NCI-H2227 (cell line): Measurements from ENCODE around the gene MSL1.
"Not testable (repeated sequence)": the region's sequence is repeated elsewhere in the genome, so short reads cannot be mapped to it uniquely, and the experiment has no call there.

Source experiments
- DNase-seq: peaks from one replicate; lab custom pipeline; 2025; ENCODE audit not compliant: unreplicated experiment; lab: John Stamatoyannopoulos, UW

Gene MSL1

DNA sequence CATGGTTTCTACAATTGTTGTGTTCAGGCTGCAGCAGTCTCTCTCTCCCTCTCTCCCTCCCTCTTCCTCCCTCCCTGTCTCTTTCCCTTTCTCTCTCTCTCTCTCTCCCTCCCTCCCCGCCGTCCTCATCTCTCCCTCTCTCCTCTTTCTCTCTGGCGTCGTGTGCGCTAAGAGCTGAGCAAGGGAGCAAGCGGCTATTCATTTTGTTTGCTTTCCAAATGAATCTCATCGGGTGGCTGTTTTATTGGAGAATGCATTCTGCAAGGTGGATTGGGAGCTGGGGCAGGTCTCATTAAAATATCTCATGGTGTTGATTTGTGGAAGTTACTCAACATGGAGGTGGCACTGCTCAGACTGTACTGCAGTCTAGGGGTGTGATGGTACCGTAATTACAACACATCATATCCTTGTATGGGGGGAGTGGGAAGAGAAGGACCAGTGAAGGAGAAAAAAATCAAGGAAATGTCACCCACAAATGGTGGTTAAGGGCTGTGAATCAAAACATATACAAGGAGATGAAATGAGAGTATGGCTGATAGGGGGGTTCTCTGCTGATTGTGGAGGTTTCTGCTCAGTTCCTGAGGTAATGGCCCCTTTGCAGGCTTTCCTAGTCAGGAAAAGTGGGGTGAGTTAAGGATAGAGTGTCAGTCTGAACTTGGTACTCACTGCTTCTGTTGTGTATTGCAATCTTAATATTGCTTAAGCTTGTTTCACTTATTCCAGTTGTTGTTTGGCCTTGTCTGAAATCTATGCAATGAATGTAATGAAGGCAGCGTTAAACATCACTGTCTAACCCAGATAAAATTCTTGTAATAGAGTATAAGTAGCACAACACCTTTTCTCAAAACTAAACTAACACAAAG, 2.7 kb downstream of the MSL1 start:
- no peak for DNase-seq

DNA sequence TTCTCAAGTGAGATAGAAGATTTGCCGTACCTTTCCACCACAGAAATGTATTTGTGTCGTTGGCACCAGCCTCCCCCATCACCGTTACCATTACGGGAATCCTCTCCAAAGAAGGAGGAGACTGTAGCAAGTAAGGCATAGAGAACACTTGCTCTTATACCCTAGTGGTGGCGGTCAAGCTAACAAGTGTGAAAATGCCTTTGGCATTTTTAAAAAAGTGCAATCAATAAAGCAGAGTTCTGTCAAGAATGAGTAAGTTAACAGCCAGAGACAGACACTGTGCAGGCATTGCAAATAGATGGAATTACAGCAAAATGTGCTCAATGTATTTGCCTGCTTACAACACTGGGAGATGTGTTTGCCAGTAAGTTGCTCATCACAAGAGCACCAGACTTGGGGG, 7.7 kb downstream of the MSL1 start:
- no peak for DNase-seq

DNA sequence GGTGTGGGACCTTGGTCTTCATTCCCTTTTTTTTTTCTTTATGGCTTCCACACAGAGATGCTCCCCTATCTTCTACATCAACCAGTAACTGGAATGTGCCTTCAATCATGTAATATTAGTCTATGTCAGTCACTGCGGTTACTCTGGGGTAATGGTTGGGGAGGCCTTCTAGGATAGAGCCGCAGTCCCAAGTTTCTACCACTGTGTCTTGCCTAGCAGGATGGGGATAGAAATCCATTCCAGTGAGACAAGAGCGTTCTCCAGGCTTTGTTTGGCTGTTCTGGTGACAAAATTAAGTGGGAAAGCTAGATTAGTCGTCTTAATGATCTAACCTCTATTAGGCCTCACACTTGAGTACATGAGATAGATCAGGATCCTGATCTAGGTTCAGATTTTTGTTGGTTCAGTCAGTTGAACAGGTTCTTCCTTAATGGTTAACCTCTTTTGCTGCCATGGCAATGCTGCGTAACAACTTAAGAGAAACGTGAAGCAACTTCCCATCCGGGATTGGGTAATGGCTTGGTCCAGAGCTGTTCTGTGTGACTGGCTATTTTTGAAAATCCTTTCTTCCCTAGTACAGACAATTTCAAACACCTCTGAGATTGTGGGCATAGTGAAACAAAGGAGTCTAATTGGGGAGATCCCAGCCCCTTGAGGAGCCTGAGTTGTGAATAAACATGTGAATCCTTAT, 8.7 kb downstream of the MSL1 start:
- no peak for DNase-seq

DNA sequence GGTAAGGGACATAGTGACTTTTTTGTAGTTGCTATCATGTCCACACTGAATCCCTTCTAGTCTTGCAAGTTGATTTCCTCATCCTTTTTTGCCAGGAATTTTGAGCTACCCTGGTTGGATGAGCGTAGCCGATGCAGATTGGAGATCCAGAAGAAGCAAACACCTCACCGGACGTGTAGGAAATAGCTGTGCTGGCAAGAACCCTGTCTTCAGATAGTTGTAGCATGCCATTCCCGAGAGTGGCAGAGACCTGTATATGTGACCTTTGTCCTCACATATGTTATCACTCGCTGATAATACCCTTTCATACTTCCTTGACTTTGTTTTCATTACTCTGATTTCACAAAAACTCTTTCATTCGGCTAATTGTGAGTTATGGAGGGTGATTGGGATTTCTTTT, 12.4 kb downstream of the MSL1 start:
- no peak for DNase-seq

DNA sequence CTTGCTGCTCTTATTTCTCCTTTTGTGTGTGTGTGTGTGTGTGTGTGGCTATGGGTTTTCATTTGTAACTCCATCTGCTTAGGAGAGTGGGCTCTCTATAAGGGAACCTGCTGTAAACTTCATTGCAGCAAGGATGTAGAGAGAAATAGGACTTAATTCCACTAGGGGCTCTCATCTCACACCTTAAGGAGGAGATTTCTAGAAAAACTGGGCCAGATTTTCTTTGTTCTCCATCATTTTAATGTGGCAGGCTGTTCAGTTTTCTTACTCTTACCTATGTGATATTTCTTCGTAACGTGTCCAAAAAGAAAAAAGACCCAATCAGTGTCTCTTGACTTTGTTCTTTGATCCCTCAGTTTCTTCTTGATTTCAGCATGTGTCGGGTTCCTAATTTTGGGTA, 14.0 kb downstream of the MSL1 start:
- DNase-seq: no peak

DNA sequence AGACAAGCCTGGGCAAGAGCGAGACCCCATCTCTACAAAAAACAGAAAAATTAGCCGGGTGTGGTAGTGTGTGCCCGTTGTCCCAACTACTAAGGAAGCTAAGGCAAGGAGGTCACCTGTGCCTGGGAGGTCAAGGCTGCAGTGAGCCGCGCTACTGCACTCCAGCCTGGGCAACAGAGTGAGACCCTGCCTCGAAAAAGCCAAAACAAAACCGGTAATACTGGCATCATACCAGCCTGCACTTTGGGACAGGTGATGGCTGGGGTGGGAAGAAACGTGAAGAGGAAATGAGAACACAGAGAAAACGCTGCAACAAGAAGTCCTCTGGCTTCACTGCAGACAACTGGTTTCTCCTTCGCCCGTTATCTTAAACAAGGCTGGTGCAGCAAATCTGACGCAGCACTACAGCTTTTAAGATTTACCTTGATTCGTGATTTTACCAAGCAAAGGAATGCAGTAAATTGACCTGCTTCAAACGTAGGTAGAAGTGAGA, 17.8 kb downstream of the MSL1 start:
- no peak for DNase-seq

DNA sequence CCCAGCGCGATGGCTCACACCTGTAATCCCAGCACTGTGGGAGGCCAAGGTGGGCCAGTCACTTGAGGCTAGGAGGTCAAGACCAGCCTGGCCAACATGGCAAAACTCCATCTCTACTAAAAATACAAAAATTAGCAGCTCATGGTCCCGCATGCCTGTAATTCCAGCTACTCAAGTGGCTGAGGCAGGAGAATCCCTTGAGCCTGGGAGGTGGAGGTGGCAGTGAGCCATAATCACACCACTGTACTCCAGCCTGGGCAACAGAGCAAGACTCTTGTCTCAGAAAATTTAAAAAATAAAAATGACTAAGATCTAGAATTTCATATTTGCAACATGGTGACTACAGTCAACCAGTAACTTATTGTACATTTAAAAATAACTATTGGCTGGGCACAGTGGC, 21.4 kb downstream of the MSL1 start:
- not testable (repeated sequence) for DNase-seq

DNA sequence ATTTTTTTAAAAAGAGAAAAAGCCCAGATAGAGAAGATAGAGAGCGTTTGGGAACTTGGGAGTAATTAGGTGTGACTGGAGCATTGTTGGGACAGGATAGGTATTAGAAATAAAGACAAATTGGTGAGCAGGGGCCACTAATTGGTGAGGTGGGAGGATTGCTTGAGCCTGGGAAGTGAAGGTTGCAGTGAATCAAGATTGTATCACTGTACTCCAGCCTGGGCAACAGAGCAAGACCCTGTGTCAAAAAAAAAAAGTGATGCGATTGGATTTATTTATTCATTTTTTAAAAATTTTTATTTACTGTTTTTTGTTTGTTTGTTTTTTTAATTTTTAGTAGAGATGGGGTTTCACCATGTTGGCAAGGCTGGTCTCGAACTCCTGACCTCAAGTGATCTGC, 23.7 kb downstream of the MSL1 start:
- no peak for DNase-seq

DNA sequence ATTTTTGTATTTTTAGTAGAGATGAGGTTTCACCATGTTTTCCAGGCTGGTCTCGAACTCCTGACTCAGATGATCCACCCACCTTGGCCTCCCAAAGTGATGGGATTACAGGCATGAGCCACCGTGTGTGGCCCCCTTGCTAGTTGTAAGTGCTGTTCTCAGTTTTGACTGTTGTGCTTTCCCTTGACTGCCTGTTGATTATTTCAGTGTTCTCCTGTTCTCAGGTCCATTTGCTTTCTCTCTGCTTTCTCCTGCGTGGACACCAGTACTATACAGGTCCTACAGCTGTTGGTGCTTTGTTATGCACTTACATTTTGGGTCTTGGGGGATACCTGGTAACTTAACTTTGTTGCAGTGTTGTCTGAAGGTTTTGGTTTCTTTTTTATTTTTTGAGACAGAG, 26.8 kb downstream of the MSL1 start:
- no peak for DNase-seq

DNA sequence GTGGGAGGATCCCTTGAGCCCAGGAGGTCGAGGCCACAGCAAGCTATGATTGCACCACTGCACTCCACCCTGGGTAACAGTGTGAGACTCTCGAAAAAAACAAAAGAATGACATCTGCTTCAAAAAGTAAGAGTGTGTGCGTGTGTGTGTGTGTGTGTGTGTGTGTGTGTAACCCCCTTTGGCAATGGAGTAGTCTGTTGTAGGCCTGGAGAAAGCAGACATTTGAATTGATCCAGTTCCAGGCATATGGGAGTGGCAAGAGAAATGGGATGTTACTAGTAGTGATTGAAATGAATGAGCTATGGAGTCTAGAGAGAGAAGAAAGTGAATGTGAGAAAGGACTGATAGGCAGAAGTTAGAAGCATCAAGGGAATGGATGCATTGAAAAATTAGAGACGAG, 28.5 kb downstream of the MSL1 start:
- DNase-seq: peak; percentile 25

DNA sequence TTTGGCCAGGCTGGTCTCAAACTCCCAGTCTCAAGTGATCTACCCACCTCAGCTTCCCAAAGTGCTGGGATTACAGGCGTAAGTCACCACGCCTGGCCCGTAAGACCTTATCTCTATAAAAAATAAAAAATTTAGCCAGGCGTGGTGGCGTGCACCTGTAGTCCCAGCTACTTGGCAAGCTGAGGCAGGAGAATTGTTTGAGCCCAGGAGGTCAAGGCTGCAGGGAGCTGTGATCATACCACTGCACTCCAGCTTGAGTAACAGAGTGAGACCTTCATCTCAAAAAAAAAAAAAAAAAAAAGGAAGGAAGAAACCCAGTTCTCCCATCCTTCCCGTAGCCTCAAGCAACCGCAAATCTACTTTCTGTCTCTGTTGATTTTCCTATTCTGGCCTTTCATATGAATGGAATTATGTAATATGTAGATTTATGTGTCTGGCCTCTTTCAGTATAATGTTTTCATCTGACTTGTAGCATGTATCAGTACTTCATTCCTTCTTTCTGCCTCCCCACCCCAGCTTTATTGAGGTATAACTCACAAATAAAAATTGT, 29.7 kb downstream of the MSL1 start:
- DNase-seq: no peak

DNA sequence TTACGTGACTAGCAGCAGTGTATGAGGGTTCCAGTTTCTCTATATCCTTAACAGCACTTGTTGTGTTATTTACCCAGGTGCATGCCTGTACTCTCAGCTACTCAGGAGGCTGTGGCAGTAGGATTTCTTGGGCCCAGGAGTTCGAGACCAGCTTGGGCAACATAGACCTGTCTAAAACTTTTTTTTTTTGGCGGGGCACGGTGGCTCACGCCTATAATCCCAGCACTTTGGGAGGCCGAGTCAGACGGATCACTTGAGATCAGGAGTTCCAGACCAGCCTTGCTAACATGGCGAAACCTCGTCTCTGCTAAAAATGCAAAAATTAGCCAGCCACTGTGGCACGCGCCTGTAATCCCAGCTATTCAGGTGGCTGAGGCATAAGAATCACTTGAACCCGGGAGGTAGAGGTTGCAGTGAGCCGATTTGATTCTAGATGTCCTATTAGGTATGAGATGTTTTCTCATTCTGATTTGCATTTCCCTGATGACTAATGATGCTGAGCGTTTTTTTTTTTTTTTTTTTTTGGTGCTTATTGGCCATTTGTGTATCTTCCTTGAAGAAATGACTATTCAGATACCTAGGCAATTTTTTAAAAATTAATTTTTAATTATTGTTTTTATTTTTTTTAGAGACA, 31.9 kb downstream of the MSL1 start:
- DNase-seq: no peak

DNA sequence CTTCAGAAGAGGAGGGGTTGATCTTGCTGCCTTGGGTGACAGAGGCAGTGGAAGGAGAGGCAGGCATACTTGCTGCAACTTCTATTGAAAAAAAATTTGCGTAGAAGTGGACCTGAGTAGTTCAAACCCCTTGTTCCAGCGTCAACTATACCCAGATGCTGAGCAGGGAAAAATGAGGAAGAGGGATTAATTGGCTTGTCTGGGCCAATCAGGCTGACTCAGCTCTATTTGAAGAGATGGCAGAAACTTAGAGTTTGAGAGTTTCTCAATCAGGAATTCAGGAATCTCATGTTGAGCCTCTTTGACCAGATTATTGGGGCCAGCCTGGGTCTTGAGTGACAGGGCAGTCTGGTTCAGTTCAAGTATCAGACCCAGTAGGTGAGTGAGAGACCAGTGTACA, 36.2 kb downstream of the MSL1 start:
- DNase-seq: no peak

DNA sequence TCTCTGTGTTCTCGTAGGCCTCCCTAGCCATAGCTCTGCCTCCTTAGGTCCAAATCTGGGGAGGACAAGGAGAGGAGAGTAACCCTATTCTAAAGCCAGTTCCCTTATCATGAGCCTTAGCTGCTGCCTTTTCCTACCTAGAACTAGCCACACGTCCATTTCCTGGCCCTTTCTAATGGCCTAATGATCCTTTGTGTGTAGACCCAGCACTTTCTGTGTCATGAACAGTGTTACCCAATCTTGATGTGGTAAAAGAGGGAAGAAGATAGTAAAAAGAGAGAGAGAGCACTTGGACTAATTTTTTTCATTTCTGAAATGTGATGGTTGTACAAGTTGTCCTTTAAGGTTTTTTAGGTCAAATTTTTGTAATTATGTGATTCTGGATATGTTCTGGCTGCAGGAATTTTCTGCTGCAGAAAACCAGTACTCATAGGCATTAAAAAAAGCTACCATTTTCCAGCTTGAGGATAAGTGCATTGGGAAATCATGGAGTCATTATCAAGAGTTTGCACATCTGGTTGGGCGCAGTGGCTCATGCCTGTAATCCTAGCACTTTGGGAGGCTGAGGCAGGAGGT, 36.8 kb downstream of the MSL1 start:
- DNase-seq: no peak

DNA sequence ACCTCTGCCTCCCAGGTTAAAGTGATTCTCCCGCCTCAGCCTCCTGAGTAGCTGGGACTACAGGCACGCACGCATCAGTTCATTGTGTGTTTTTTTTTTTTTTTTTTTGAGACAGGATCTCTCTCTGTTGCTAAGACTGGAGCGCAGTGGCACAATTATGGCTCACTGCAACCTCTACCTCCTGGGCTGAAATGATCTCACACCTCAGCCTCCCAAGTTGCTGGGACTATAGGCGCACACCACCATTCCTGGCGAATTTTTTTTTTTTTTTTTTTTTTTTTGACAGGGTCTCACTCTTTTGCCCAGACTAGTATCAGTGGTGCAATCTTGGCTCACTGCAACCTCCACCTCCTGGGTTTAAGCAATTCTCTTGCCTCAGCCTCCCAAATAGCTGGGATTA, 37.7 kb downstream of the MSL1 start:
- no peak for DNase-seq

DNA sequence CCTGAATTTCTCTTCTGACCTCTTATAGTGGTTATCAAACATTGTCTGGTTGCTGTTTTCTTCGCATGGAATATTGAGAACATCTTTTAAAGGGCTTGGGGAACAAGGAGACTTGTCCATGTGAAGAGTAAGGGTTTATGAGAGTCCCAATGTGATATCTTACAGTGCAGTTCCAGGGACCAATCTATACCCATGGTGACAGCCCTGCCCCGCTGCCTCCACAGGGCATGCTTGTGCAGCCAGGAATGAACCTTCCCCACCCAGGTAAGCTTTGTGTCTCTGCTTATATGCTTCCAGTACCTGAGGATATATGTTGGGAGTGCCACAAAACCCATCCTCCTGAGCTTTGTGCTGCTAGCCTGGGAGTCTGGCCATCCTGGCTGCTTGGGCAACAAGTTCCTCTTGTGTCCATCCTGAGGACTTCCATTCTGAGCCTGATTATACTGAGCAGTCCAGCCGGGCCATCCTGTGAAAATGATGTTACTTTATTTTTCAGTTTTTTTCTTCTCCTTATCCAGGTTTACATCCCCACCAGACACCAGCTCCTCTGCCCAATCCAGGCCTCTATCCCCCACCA, 46.0 kb downstream of the MSL1 start:
- DNase-seq: no peak

DNA sequence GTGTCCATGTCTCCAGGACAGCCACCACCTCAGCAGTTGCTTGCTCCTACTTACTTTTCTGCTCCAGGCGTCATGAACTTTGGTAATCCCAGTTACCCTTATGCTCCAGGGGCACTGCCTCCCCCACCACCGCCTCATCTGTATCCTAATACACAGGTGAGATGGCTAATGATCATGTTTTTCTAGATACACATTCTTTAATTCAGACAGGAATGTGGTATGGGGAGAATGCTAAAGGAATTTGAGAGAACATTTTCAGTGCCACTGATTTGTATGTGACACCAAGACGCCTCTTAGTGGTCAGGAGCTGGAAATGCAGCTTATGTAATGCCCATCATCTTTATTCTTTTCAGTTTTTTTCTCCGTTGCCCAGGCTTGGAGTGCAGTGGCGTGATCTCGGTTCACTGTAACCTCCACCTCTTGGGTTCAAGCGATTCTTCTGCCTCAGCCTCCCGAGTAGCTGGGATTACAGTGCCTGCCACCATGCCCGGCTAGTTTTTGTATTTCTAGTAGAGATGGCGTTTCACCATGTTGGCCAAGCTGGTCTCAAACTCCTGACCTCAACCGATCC, 46.6 kb downstream of the MSL1 start:
- DNase-seq: peak; percentile 65

DNA sequence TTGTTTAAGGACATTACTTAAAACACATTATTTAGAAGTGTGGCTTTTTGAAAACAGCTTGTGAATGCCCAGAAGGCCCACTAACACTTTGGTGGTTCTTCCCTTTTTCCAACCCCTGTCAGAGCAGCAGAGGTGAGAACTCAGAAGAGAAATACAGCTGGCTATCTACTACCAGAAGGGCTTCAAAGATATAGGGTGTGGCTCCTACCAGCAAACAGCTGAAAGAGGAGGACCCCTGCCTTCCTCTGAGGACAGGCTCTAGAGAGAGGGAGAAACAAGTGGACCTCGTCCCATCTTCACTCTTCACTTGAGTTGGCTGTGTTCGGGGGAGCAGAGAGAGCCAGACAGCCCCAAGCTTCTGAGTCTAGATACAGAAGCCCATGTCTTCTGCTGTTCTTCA, 48.6 kb downstream of the MSL1 start:
- no peak for DNase-seq

DNA sequence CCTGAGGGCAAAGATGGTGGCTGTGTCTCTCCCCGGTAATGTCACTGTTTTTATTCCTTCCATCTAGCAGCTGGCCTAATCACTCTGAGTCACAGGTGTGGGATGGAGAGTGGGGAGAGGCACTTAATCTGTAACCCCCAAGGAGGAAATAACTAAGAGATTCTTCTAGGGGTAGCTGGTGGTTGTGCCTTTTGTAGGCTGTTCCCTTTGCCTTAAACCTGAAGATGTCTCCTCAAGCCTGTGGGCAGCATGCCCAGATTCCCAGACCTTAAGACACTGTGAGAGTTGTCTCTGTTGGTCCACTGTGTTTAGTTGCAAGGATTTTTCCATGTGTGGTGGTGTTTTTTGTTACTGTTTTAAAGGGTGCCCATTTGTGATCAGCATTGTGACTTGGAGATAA, 50.0 kb downstream of the MSL1 start:
- DNase-seq: no peak

DNA sequence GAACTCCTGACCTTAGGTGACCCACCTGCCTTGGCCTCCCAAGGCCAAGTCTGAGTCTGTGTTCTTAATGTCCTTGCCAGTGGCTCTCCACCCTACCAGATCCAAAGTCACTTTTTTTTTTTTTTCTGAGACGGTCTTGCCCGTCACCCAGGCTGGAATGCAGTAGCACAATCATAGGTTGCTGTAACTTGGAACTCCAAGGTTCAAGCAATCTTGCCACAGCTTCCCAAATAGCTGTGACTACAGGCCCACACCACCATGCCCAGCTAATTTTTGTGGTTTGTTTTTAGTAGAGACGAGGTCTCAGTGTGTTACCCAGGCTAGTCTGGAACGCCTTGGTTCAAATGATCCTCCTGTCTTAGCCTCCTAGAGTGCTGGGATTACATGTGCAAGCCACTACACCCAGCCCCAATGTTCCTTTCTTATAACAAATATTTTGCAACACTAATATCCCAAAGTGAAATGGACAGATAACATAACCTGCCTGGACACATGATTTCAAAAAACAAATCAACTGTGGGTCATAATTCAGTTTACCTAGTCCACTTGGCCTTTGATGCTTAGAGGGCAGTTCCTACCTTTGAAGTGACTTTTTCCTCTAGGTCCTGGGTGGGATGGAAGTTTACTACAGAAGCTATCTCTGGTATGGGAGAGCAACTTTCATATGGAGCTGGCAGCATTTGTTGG, 51.5 kb downstream of the MSL1 start:
- DNase-seq: no peak
